Stimulated activated naive CD8-positive, alpha-beta T cell treated with anti-CD3 and anti-CD28 coated beads, Interleukin-15, Interleukin-2, amounts not matched to agents 100 U/mL and 50 U/mL, for 24 hours (primary cell): ENCODE data around the gene SLC19A1.
A peak's percentile ranks its signal among the peaks of the same experiment; 100 is the strongest.

Source experiments
- ATAC-seq: fragments of 150-1000 bp; cut with Tn5 transposase; one replicate; pipeline ENCODE4 v1.10.0; 2021
- DNase-seq: peaks from one replicate; pipeline ENCODE4 v3.0.0; 2021

The SLC19A1 gene

GRCh38 chr21:45558044-45558721 lies 15.9 kb upstream of the SLC19A1 start:
- no peak for DNase-seq
- ATAC-seq = no peak

GRCh38 chr21:45557616-45558043 lies 15.4 kb upstream of the SLC19A1 start:
- DNase-seq (no peak), ATAC-seq (no peak)

- ATAC-seq = no peak
- DNase-seq = no peak
Observed at GRCh38 chr21:45556645-45557615, 14.7 kb upstream of the SLC19A1 start.

GRCh38 chr21:45556302-45556644 lies 14.0 kb upstream of the SLC19A1 start:
- ATAC-seq (no peak), DNase-seq (no peak)

GRCh38 chr21:45555557-45556301 lies 13.5 kb upstream of the SLC19A1 start:
- ATAC-seq (peak; percentile 24), DNase-seq (peak; percentile 62)

DNA sequence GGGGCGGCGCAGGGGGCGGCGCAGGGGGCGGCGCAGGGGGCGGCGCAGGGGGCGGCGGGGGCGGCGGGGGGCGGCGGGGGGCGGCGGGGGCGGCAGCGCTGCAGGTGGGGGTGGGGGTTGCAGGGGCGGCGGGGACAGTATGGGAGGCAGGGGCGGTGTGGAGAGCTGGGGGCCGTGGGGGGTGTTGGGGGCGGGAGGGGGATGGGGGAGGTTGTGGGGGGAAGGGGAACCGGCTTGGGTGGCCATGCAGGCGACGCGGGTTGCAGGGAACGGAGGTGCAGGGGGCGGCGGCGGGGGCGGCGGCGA lies 13.0 kb upstream of the SLC19A1 start:
- no peak for ATAC-seq
- DNase-seq = no peak

GRCh38 chr21:45554477-45555175 lies 12.4 kb upstream of the SLC19A1 start:
- peak; percentile 63 for ATAC-seq
- DNase-seq = peak; percentile 94

- DNase-seq (no peak), ATAC-seq (no peak)
Observed at GRCh38 chr21:45552696-45553391, 10.6 kb upstream of the SLC19A1 start.

DNA sequence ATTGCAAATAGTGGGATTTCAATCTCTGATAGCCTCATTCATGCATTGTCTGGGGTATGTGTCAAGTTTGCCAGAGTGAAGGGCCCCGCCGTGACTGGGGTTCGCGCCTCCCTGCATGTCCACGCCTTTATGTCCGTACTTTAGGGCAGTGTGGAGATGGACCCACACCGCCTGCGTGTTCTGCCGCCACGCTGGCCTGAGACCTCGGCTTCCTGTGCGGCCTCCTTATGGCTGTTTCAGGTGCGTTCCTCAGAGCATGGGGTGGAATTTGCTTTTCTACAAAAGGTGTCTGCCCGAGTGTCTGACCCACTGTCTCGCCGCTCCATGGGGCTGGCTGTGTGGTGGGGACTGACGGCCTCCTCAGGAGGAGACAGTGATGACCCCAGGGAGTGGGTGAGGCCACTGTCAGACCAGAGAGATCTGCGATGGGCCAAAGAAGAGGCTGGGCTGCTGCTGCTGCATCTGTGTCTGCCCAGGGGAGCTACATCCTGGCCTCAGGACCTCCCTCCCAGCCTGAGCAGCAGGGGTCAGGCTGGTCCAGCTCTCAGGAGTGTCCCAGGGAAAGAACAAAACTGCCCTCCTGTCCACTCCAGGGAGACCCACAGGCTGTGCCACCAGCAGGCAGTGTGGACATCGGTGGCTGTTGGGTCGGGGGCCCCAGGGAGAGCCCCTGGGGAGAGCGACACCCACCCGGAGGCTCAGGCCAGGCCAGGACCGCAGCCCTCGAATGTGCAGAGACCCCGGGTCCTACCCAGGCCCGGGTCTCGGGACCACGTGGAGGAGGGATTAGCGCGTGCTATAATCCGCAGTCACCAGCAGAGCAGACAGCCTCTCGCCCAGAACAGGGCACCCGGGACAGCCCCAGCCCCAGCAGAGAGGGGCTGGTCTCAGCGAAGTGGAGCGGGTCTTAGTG lies 9.8 kb upstream of the SLC19A1 start:
- no peak for DNase-seq
- peak; percentile 3 for ATAC-seq

DNA sequence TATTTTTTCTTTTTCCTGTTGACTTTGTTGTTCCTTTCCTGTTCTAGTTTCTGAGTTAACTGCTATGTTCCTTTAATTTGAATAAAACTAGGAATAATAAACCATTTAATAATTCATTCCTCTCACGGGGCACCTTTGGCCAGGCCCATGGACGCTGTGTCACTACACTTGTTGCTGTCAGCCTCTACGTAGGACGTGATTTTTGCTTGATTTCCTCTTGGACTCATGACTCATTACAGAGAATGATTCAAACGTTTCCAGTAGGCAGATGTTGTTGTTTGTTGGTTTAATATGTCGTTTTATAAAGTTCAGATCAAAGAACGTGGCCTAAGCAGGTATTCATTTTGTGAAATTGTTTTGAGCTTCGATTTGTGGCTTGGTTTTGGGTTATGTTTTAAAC lies 9.1 kb upstream of the SLC19A1 start:
- peak; percentile 50 for DNase-seq
- ATAC-seq = peak; percentile 67

DNA sequence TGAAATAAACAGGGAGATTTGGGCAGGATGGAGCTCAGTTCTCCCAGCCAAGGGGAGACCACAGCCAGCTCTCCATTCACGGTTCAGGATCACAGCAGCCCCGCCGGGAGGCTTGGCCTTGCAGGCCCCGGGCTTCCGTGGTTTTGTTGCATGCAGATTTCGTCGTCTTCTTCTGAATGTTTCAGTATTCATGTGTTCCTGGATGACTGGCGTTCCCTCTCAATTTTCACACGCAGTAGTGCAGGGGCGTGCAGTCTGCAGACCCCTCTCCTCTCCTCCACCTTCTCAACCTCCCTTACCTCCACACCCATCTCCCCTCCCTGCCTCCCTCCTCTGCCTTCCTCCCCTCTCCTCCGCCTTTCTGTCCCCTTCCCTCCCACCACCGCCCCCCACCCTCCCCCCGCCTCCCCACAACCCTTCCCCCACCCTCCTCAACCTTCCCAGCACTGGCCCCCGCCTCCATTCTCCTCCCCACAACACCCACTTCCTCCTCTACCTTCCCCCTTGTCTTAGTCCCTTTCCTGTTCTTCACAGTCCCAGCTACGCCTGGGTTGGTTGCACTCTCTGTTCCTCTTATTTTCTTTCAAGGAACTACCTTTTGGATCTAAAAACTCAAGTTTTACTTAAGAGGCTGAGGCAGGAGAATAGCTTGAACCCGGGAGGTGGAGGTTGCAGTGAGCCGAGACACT lies 8.4 kb upstream of the SLC19A1 start:
- DNase-seq (peak; percentile 66), ATAC-seq (peak; percentile 45)

DNA sequence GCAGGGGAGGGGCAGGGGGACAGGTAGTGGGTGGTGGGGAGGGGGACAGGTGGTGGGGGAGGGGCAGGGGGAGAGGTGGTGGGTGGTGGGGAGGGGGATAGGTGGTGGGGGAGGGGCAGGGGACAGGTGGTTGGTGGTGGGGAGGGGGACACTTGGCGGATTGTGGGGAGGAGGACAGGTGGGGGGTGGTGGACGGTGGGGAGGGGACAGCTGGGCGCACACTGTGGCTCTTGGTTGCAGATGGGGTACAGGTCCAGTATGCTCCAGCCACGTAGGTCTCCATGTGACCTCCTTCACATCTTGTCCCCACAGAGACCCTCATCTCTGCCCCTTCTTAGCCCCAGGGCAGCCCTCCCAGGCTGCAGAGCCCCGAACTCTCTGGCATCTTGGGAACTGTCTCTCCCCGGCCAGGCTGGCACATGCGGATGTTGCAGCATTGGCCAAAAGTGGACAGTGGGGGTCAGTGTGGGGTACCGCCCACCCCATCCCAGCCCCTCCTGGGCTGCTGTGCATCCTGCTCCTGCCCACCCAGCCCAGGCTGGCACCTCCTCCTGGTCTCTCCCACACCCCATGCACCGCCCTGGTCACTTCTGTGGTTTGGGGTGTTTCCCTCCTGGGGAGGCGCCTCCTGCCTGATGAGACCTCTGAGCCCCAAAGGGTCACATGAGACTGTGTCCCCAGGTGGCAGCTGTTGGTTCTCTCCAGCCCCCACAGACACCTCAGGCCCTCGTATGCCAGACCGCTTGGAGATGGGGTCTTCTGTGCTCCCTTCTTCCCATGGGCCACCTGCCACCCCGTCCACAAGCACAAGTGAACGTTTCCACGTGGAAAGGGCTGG lies 7.6 kb upstream of the SLC19A1 start:
- DNase-seq = no peak
- no peak for ATAC-seq

DNA sequence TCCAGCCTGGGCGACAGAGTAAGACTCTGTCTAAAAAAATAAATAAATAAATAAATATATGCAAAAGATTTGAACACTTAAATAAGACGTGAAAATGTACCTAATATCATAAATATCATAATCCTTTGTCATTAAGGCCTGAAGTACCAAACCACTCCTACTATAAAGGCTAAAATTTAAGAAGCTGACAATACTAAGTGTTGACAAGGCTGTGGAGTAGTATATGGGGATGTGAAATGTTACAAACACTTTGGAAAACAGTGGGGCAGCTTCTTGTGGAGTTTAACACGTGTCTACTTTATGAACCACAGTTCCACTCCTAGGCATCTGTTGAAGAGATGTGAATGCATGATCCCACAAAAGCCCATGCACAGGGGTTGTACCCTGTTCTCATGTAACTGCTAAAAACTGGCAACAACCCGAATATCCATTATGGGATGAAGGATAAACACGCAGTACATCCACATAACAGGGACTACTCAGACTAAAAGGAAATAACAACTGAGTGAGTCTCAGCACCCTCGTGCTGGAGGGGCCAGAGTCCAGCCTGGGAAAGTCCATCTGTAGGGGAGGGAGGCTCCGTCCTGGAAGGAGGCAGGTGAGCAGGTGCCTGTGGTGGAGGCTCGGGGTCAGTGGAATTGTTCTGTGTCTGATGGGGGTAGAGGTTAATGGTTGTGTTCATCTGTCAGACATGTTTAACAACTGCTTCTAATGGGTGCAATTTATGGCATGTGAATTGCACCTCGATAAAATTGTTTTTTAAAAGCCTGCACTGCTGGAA lies 6.7 kb upstream of the SLC19A1 start:
- DNase-seq (no peak), ATAC-seq (no peak)

DNA sequence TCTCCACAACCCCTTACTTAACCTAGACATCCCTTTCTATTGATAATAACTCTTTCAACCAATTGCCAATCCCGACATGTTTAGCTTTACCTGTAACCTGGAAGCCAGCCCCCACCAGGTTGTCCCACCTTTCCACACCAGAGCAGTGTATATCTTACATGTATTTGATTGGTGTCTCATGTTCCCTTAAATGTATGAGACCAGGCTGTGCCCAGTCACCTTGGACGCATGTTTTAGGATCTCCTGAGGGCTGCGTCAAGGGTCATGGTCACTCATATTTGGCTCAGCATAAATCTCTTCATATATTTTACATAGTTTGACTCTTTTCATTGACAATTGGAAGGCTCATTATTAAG lies 5.3 kb upstream of the SLC19A1 start:
- ATAC-seq (no peak), DNase-seq (no peak)

- DNase-seq = no peak
Observed at GRCh38 chr21:45546636-45547544, 4.7 kb upstream of the SLC19A1 start.

GRCh38 chr21:45545691-45546531 lies 3.7 kb upstream of the SLC19A1 start:
- DNase-seq (peak; percentile 3), ATAC-seq (no peak)

More at GRCh38 chr21:45546636-45547544, 4.7 kb upstream of the SLC19A1 start:
- ATAC-seq = no peak
